Neutrophil (primary cell): Measurements from ENCODE around the gene RABGGTB.

ENCODE experiments used
- H3K27ac ChIP-seq: fragments of 200-600 bp; sonication (generic); 2 replicates; pipeline ENCODE4 v1.5.1; 2016; ENCODE audit warnings: mild to moderate bottlenecking, moderate library complexity
- H3K27me3 ChIP-seq: fragments of 200-600 bp; sonication (generic); 2 replicates; pipeline ENCODE4 v1.6.0; 2016; ENCODE audit warnings: mild to moderate bottlenecking
- H3K36me3 ChIP-seq: fragments of 200-600 bp; sonication (generic); 2 replicates; pipeline ENCODE4 v1.5.1; 2017
- H3K4me1 ChIP-seq, 2 experiments: fragments of 200-600 bp in 1 of 2; sonication (generic) in 1 of 2; 1 replicate in 1 of 2; 2 replicates in 1 of 2; pipeline versions ENCODE4 v1.5.1 to v1.6.1; 2013 to 2016; ENCODE audit warnings: low read depth in 1 of 2, low read length in 1 of 2, mild to moderate bottlenecking in 1 of 2, moderate library complexity in 1 of 2; ENCODE audit not compliant: control insufficient read depth in 1 of 2, insufficient read depth in 1 of 2
- H3K4me3 ChIP-seq, 2 experiments: fragments of 200-600 bp in 1 of 2; sonication (generic) in 1 of 2; 1 replicate in 1 of 2; 2 replicates in 1 of 2; pipeline ENCODE4 v1.5.1; 2013 to 2016; ENCODE audit warnings: low read depth in 1 of 2, low read length in 1 of 2, mild to moderate bottlenecking in 1 of 2, moderate library complexity in 1 of 2
- H3K9me3 ChIP-seq: fragments of 200-600 bp; sonication (generic); 2 replicates; pipeline ENCODE4 v1.5.1; 2016
- CTCF ChIP-seq: fragments of 200-600 bp; sonication (generic); IDR thresholded peaks from 2 replicates; pipeline ENCODE4 v1.5.1; 2016; ENCODE audit warnings: antibody characterized with exemption

Gene RABGGTB

GRCh38 chr1:75792091-75792490 is 6.0 kb downstream of the RABGGTB start:
- H3K36me3 ChIP-seq = peaks cover 79% of the 10 kb centered on the region
- no peaks in the 10 kb centered on the region for H3K9me3 ChIP-seq
- TF ChIP-seq CTCF = no peak
- H3K4me3 ChIP-seq = no peak overlapping the region
- H3K4me1 ChIP-seq = peaks cover 13 to 16% of the 10 kb centered on the region in 2 experiments
- no peak overlapping the region for H3K27ac ChIP-seq
- no peaks in the 10 kb centered on the region for H3K27me3 ChIP-seq

GRCh38 chr1:75794382-75794781 is 8.3 kb downstream of the RABGGTB start:
- no peaks in the 10 kb centered on the region for H3K27me3 ChIP-seq
- no peaks in the 10 kb centered on the region for H3K9me3 ChIP-seq
- peaks cover 82% of the 10 kb centered on the region for H3K36me3 ChIP-seq
- no peak for TF ChIP-seq CTCF
- H3K4me3 ChIP-seq = no peak overlapping the region
- H3K4me1 ChIP-seq = no peaks in the 10 kb centered on the region
- no peak overlapping the region for H3K27ac ChIP-seq

- Histone ChIP-seq H3K9me3 (no peaks in the 10 kb centered on the region), H3K27ac (no peak overlapping the region), H3K27me3 (no peaks in the 10 kb centered on the region), H3K4me1 (no peaks in the 10 kb centered on the region), H3K36me3 (peaks cover 70% of the 10 kb centered on the region), H3K4me3 (no peak overlapping the region)
- no peak for TF ChIP-seq CTCF
Observed at GRCh38 chr1:75795703-75796193, 9.7 kb downstream of the RABGGTB start.

GRCh38 chr1:75796376-75797272 is 10.6 kb downstream of the RABGGTB start, which contains the start of gene MSH4:
Gene MSH4, plus strand, starts transcription at chr1:75796882. Its CDS starts 104 bp downstream, at chr1:75796986.
- no peaks in the 10 kb centered on the region for H3K9me3 ChIP-seq
- H3K4me1 ChIP-seq = no peaks in the 10 kb centered on the region
- H3K27me3 ChIP-seq = no peaks in the 10 kb centered on the region
- H3K4me3 ChIP-seq = no peak within 1 kb of the TSS
- H3K36me3 ChIP-seq = peaks cover 62% of the 10 kb centered on the region
- no peak within 1 kb of the TSS for H3K27ac ChIP-seq
- TF ChIP-seq CTCF = no peak

DNA sequence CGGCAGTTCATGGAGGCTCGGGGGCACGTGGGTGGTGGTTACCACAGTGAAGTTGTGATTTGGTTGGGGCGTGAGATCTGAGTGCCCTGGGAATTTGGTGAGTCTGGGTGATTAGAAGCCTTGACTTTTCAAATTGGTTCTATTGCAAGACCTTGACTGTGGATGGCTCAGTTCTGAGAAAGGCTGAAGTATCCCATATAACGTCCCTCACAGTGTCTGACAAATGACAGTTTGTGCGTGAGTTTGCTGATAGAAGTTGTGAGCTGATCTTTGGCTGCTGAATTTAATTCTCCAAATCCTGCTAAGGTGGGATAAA is 11.2 kb downstream of the RABGGTB start:
- no peak overlapping the region for H3K27ac ChIP-seq
- H3K4me1 ChIP-seq = no peaks in the 10 kb centered on the region
- H3K9me3 ChIP-seq = no peaks in the 10 kb centered on the region
- no peaks in the 10 kb centered on the region for H3K27me3 ChIP-seq
- no peak for TF ChIP-seq CTCF
- peaks cover 56% of the 10 kb centered on the region for H3K36me3 ChIP-seq
- no peak overlapping the region for H3K4me3 ChIP-seq
